Measurements from ENCODE around the gene UGGT1.
"Not testable (repeated sequence)": the region's sequence is repeated elsewhere in the genome, so short reads cannot be mapped to it uniquely, and the experiment has no call there.

The UGGT1 gene

DNA sequence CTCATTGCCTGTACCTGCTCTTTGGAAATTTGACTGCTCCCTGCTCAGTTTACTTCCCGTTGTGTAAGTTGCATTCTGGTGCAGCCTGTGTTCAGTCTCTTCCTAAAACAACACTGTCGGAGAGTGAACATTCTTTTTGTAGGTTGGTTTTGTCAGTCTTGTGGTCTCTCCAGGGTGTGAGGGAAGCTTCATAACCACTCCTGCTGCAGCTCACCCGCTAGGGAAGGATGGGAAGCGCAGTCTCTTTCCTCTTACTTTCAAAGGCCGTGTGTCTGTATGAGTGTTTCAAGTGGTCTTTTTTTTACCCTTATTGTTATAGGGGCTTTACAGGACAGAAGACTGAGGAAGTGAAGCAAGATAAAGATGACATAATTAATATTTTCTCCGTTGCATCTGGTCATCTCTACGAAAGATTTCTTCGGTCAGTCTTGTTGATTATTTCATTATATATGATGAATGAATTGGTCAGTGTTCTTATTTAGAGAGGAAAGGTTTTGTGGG is 87.2 kb downstream of the UGGT1 start:
- DNase-seq (ENCODE audit: low spot score): no peak

GRCh38 chr2:128178650-128179460 is 87.9 kb downstream of the UGGT1 start:
- DNase-seq (ENCODE audit: low spot score): peak; percentile 70

GRCh38 chr2:128179461-128179755 is 88.4 kb downstream of the UGGT1 start:
- DNase-seq (ENCODE audit: low spot score): no peak

DNA sequence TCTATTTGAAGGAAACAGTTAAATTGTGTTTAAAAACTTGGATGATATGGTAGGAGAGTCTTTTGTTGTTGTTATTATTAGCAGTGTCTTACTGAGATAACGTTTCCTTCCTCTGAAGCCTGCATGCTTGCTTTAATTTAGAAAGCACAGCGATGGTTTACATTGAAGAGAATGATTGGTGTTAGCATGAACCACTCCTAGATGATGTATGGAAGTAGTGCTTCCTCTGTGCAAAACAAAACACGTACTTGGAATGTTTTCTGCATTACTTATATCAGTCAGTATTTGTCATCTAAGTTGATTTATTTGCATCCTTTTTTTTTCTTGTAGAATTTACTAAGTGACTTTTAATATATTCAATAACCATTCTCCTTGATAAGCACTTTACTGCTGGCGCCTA is 89.0 kb downstream of the UGGT1 start:
- no peak for DNase-seq (ENCODE audit: low spot score)

DNA sequence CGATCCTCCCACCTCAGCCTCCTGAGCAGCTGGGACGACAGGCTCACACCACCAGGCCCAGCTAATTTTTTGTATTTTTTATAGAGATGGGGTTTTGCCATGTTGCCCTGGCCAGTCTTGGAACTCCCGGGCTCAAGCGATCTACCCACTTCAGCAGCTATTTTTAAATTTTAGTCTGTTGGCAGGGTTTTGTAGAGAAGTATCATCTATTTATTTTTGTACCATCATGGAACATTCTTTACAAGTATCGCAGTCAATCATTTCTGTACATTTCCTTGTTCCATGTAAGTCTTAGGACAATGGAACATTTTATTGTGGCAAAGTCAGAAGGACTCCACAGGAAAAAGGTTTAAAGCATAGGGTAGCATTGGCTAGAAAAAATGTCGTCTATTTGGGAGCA is 94.6 kb downstream of the UGGT1 start:
- DNase-seq (ENCODE audit: low spot score): no peak

DNA sequence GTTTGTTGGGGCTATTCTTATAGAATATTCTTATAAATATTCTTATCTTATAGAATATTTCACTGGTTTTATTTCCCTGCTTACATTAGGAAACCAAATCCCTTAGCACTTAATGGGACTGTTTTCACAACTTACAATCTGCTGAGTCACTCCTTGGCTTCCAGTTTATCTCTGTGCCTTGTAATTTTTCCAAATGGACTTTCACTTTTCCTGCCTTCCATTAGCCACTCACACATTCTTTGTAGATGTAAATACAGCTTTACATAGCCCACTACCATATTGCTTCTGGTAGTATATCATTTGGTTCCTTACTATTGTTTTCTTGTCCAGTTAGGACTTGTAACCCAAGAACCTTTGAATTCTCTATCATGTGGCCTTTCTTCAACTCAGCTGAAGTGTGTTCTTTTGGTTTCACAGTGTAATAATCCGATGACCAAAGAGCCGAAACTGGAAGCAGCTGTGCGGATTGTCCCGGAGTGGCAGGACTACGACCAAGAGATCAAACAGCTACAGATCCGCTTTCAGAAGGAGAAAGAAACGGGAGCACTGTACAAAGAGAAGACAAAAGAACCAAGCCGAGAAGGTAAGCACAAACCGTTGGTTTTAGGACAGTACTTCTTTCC is 96.1 kb downstream of the UGGT1 start:
- peak; percentile 31 for DNase-seq (ENCODE audit: low spot score)

GRCh38 chr2:128195435-128195984 is 104.5 kb downstream of the UGGT1 start:
- DNase-seq (ENCODE audit: low spot score): no peak

DNA sequence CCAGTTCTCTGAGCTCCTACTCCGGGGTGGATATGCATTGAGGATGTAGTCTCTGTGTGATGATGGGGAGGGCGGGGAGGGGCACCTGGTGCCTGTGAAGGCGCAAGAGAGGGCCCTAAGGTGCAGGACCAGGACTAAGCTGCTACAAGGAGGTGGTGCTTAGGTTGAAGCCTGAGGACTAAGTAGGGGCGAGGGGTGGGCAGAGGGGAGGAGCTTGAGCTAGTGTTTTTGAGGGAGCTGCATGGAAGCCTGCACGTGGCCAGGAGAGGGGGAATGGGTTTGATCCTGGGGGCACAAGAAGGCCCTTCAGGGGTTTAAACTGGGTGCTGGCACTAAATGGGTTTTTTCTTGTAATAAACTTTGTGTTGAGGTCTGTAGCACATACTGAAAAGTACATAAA is 105.0 kb downstream of the UGGT1 start:
- no peak for DNase-seq (ENCODE audit: low spot score)

DNA sequence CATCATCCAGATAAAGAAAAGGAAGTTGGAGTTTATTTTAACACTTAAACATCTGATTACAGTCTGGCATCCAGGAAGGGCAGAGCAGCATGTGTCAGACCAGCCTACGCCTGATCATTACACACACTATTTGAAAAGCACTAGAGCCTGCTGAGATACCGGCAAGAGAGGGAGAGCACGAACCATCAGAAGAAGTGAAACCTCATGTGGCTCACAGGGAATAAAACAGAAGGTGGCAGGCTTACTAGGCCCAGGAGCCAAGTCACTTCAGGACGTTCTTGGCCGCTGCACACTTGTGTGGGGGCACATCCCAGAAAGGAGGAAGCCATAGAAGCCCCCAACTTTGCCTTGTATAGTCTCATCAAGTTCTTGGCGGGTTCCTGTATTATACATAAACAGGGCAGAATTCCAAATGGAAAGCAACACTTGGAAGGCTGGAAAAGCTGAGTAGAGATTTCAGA is 105.5 kb downstream of the UGGT1 start:
- peak; percentile 66 for DNase-seq (ENCODE audit: low spot score)

- DNase-seq (ENCODE audit: low spot score): no peak
Observed at GRCh38 chr2:128197059-128197458, 106.1 kb downstream of the UGGT1 start.

GRCh38 chr2:128198656-128199055 is 107.7 kb downstream of the UGGT1 start:
- no peak for DNase-seq (ENCODE audit: low spot score)

DNA sequence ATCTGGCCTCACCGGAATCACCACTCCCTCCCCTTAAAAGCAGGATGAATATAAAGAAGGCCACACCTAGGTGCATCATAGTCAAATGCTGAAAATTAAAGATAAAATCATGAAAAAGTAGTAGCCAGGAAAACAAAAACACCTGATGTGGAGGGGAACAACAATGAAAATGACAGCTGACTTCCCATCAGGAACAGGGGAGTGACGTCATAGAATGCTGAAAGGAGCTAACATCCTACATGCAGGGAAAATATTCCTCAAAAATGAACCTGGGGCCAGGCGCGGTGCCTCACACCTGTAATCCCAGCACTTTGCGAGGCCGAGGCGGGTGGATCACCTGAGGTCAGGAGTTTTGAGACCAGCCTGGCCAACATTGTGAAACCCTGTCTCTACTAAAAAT is 108.1 kb downstream of the UGGT1 start:
- DNase-seq (ENCODE audit: low spot score): no peak

DNA sequence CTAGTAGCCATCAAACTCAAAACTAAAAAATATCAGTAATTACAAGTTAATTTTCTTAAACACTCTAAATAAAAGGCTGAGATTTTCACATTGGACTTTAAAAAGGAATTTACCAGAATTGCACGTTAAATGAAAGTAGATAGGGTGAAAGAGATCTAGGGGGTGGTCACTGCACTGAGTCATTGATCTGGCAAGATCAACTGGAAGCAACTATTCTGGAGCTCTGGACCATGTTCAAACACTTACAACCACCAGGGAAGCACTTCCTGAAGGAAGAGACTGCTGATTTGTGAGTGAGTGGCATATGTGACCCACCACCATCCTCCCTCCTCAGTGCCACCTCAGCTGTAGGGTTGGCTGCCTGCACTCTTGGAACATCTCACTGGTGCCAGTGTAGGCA is 111.8 kb downstream of the UGGT1 start:
- DNase-seq (ENCODE audit: low spot score): peak; percentile 27

- DNase-seq (ENCODE audit: low spot score): no peak
Observed at GRCh38 chr2:128206245-128206644, 115.2 kb downstream of the UGGT1 start.

DNA sequence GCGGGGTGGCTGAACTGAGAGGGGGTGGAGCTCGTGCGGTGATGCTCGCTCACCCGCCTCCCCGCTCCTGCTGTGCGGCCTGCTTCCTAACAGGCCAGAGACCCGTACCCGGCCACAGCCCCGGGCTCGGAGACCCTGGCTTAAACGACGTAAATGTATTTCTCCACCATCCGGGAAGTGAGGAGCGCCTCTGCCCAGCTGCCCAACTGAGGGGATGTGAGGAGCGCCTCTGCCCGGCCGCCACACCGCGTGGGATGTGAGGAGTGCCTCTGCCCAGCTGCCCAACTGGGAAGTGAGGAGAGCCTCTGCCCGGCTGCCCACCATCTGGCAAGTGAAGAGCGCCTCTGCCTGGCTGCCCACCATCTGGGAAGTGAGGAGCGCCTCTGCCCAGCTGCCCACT is 117.0 kb downstream of the UGGT1 start:
- DNase-seq (ENCODE audit: low spot score): no peak

- DNase-seq (ENCODE audit: low spot score): not testable (repeated sequence)
Observed at GRCh38 chr2:128208631-128209324, 117.8 kb downstream of the UGGT1 start.

GRCh38 chr2:128214251-128214650 is 123.3 kb downstream of the UGGT1 start:
- DNase-seq (ENCODE audit: low spot score): no peak

DNA sequence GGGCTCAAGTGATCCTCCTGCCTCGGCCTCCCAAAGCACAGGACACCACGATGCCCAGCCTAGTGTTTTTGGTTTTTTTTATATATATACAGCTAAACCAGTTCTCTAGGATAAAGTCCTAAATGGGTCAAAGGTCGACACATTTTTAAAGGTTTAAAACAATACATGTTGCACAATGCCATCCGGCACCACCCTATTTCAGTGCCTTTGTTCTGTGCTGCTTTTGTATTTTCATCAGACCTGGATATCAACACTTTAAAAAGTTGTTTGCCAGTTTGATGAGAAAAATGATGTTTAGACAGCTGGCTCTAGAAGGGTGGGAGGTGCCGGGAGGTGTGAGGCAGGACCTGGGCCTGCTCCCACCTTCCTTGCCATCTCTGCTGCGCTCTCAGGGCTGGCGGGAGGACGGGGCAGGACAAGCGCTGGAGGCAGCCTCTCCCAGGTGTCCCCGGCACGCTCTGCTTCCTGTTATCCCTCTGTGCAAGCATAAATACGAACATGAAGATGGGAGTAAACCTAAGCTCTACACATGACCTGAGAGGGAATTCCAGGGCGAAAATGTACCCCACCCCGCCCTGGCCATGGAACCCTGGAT is 124.0 kb downstream of the UGGT1 start:
- DNase-seq (ENCODE audit: low spot score): no peak

DNA sequence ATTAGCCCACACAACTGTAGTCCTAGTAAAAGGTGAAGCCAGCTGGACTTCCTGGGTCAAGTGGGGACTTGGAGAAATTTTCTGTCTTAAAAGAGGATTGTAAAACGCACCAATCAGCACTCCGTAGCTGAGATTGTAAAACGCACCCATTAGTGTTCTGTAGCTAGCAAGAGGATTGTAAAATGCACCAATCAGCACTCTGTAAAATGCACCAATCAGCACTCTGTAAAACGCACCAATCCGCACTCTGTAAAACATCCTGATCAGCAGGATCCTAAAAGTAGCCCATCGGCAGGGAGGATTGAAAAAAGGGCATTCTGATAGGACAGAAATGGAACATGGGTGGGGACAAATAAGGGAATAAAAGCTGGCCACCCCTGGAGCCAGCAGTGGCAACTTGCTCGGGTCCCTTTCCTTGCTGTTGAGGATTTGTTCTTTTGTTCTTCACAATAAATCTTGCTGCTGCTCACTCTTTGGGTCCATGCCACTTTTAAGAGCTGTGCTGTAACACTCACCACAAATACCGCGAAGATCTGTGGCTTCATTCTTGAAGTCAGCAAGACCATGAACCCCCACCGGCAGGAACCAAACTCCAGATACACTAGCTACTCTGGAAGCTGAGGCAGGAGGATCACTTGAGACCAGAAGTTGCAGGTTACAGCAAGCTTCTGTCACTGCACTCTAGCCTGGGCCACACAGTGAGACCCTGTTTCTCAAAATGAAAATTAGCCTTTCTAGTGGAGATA is 125.1 kb downstream of the UGGT1 start:
- DNase-seq (ENCODE audit: low spot score): no peak

DNA sequence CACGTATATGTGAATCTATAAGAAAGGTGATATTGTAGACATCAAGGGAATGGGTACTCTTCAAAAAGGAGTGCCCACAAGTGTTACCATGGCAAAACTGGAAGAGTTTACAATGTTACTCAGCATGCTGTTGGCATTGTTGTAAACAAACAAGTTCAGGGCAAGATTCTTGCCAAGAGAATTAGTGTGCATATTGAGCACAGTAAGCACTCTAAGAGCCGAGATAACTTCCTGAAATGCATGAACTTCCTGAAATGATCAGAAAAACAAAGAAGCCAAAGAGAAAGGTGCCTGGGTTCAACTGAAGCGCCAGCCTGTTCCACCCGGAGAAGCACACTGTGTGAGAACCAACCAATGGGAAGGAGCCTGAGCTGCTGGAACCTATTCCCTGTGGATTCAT is 126.7 kb downstream of the UGGT1 start:
- DNase-seq (ENCODE audit: low spot score): no peak

GRCh38 chr2:128219891-128220290 is 128.9 kb downstream of the UGGT1 start:
- DNase-seq (ENCODE audit: low spot score): no peak

GRCh38 chr2:128227862-128228261 is 136.9 kb downstream of the UGGT1 start:
- no peak for DNase-seq (ENCODE audit: low spot score)
